RWPE2 (cell line): Measurements from ENCODE around the gene ITGA11.

ENCODE experiments used
- ATAC-seq: fragments of 200-7000 bp; cut with Tn5 transposase; 3 replicates; pipeline ENCODE4 v1.9.1; 2021; ENCODE audit warnings: low read depth
- DNase-seq: peaks from one replicate; pipeline ENCODE4 v3.0.0-alpha.2; 2020; ENCODE audit warnings: low spot score
- H3K27ac ChIP-seq: fragments of 450-650 bp; 2 replicates; pipeline ENCODE4 v1.5.1; 2017; ENCODE audit warnings: mild to moderate bottlenecking; ENCODE audit not compliant: poor library complexity, severe bottlenecking
- H3K27me3 ChIP-seq: fragments of 250-450 bp; sonication (Bioruptor Pico); 2 replicates; pipeline ENCODE4 v1.5.1; 2021; ENCODE audit warnings: mild to moderate bottlenecking, moderate library complexity; ENCODE audit not compliant: insufficient read depth, poor library complexity, severe bottlenecking
- H3K36me3 ChIP-seq: fragments of 250-450 bp; sonication (Bioruptor Pico); 2 replicates; pipeline ENCODE4 v1.5.1; 2020; ENCODE audit warnings: low read depth, mild to moderate bottlenecking, moderate library complexity
- H3K4me1 ChIP-seq: fragments of 250-450 bp; sonication (Bioruptor Pico); 2 replicates; pipeline ENCODE4 v1.5.1; 2021; ENCODE audit warnings: mild to moderate bottlenecking, moderate library complexity; ENCODE audit not compliant: insufficient read depth, poor library complexity, severe bottlenecking
- H3K4me3 ChIP-seq: fragments of 250-450 bp; sonication (Bioruptor Pico); 2 replicates; pipeline ENCODE4 v1.5.1; 2021; ENCODE audit warnings: mild to moderate bottlenecking, moderate library complexity; ENCODE audit not compliant: severe bottlenecking
- H3K9me3 ChIP-seq: fragments of 250-450 bp; sonication (Bioruptor Pico); 2 replicates; pipeline ENCODE4 v1.5.1; 2021; ENCODE audit warnings: mild to moderate bottlenecking, moderate library complexity; ENCODE audit not compliant: severe bottlenecking
- CTCF ChIP-seq: fragments of 450-650 bp; IDR thresholded peaks from one replicate; pipeline ENCODE4 v1.5.1; 2017; ENCODE audit warnings: mild to moderate bottlenecking, moderate library complexity; ENCODE audit not compliant: poor library complexity, severe bottlenecking

Gene ITGA11

DNA sequence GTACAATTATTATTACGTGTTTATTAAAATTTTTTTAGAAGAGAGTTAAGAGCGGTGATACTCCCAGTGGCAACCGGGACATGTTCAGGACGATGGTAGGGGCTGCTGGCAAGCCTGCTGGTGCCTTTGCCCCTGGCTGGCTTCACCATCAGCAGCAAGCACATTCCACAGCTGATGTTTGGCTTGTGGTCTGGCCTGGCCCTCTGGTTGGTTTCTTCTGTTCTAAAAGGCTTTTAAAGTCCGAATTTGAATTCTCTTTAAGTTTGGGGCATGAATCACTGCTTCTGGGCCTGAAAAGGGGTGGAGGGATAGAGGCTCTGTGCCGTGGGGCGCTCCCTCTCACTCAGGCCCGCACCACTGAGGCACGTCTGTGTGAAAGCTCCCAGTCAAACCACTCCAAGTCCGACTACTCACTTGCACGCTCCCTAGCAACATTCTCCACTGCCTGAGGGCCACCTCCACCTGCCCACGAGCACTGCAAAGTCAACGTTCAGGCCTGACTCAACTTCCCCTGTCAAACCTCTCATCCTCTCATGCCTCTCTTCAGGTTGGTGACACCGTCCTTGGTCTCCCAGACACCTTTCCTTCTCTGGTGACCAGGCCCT, 10.1 kb downstream of the ITGA11 start:
- DNase-seq = peak; percentile 33
- Histone ChIP-seq H3K36me3 (no peaks in the 10 kb centered on the region), H3K4me3 (no peak overlapping the region), H3K27me3 (no peaks in the 10 kb centered on the region), H3K27ac (no peak overlapping the region), H3K4me1 (no peaks in the 10 kb centered on the region), H3K9me3 (no peaks in the 10 kb centered on the region)
- no peak for ATAC-seq
- no peak for TF ChIP-seq CTCF

- H3K4me3 ChIP-seq = no peak overlapping the region
- H3K36me3 ChIP-seq = no peaks in the 10 kb centered on the region
- H3K27me3 ChIP-seq = no peaks in the 10 kb centered on the region
- no peak overlapping the region for H3K27ac ChIP-seq
- DNase-seq = peak; percentile 59
- no peak for TF ChIP-seq CTCF
- no peak for ATAC-seq
- no peaks in the 10 kb centered on the region for H3K4me1 ChIP-seq
- H3K9me3 ChIP-seq = no peaks in the 10 kb centered on the region
Observed at GRCh38 chr15:68421115-68421551, 10.8 kb downstream of the ITGA11 start.

DNA sequence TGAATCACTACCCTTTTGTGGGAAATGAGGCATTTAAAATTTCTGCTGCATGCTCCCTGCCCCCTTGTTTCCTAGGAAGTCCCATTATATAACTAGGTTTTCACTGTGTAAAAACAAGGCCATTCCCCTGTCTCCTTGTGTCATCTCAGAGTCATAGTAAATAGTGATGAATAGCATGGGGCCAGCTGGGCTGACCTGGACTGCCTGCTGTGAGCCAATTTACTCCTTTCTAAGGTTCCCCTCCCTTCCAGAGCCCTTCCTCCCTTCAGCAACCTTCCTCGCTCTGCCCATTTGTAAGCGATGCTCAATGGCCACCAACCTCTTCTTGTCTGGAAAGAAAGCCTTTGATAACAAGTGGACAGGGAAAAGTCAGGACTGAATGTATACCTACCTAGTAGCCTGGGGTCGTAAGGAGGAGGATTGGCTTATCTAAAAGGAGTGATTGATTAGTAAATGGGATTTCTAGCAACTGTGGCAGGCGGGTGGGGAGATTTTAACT, 11.7 kb downstream of the ITGA11 start:
- no peak overlapping the region for H3K27ac ChIP-seq
- ATAC-seq (no peak), DNase-seq (peak; percentile 15)
- no peaks in the 10 kb centered on the region for H3K27me3 ChIP-seq
- H3K9me3 ChIP-seq = no peaks in the 10 kb centered on the region
- no peak for TF ChIP-seq CTCF
- H3K4me3 ChIP-seq = no peak overlapping the region
- H3K36me3 ChIP-seq = no peaks in the 10 kb centered on the region
- no peaks in the 10 kb centered on the region for H3K4me1 ChIP-seq

DNA sequence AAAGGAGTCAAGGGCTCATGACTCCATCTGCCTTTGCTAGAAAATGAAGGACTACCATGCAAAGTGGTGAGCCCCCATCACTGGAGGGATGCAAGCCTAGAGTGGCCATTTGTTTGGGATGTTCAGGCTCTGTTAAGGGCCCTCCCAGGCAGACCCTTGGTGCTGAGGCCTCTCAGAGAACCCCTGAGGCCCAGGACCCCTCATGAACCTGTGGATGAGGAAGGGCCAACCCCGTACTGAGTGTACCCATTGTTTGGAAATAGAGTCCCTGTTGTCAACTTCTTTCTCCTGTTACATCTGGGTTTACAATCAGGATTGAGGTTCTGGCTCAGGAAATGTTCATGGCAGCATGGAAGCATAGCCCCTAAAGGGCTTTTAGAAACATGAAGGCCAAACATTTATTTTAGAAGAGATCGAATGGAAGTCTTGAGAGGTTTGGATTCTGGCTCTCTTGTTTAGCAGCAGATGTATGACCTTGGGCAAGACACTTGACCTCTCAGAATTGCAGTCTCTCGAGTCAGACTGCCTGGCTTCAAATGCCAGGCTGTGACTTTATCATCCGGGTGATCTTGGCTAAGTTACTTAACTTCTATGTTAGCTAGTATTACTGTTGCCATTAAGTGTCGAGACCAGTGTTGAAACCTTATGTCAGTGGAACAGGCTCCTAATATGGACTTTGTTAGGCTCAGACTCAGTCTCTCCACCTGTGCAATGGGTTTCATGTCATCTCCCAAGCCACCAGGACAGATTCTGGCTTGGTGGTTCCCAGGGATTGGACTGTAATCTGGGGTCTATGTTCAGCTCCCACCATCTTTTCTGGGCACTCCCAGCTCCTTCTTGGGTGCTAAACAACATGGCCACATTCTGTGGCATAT, 12.4 kb downstream of the ITGA11 start:
- ATAC-seq (no peak), DNase-seq (peak; percentile 37)
- Histone ChIP-seq H3K4me1 (no peaks in the 10 kb centered on the region), H3K27me3 (no peaks in the 10 kb centered on the region), H3K36me3 (no peaks in the 10 kb centered on the region), H3K4me3 (no peak overlapping the region), H3K9me3 (no peaks in the 10 kb centered on the region), H3K27ac (no peak overlapping the region)
- no peak for TF ChIP-seq CTCF
